Adipose tissue (tissue), 3 donors: Measurements from ENCODE around the gene TUBB4B. TPM values are rescaled to one million over a fixed set of nuclear protein-coding genes. Genes with fewer than 3 reads are reported as not detected.

ENCODE experiments used
- H3K27ac ChIP-seq: one replicate; pipeline ENCODE4 v1.5.1; 2013; ENCODE audit warnings: low read depth, low read length
- WGBS, 3 donors: extraction: QIAGEN DNeasy Blood & Tissue Kit; methylation state at CpG; one replicate each; pipeline ENCODE4 v1.1.7; 2013; 5-methylcytosine and 5-hydroxymethylcytosine counted together
- polyA plus RNA-seq, 3 donors: library from polyadenylated mRNA; stranded (reverse); fragments of 200-250 nt; gene quantifications; one replicate each; pipeline ENCODE4 v1.2.3, GENCODE V29; 2013
- donor health status: healthy with polysubstance abuse.
- donor health status: Bipolar disorder and iron deficiency.
- donor health status: healthy.

TUBB4B gene
- polyA plus RNA-seq, 3 donors = 88.8 to 317 (median 145) TPM

DNA sequence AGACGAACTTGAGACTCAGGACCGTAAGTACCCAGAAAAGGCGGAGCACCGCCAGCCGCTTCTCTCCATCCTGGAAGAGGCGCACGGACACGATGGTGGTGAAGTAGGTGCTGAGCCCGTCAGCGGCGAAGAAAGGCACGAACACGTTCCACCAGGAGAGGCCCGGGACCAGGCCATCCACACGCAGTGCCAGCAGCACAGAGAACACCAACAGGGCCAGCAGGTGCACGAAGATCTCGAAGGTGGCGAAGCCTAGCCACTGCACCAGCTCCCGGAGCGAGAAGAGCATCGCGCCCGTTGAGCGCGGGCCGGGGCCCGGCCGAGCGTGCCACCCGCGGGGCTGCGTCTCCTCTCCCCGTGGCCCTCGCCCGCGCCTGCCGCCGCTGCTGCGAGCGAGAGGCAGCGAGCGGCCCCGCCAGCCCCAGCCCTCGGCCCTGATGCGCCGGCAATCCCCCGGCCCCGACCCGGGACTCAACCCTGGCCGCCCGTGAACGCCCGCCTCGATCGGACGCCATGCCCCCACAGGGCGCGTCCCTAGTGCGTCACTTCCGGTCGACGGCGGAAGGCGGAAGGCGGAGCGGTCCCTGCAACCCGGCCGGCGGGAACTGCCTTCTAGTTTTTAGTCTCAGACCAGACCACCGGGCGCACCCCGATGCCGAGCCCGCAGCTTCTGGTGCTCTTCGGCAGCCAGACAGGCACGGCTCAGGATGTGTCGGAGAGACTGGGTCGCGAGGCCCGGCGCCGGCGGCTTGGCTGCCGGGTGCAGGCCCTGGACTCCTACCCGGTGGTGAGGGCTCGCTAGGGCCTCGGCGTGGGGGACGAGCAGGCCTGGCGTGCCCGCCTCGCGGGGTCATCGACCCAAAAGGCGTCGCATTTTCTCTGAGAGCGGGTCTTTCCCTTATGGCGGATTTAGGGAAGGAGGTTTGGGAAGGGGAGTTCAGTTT, 35.7 kb upstream of the TUBB4B start, which contains the start of the genes NDOR1 and TMEM203:
NDOR1 (plus strand) TSS at position 575 of the 944 bp plus-strand sequence; CDS start at position 653, 78 bp downstream.
TMEM203 (minus strand) TSS at position 523 of the 944 bp plus-strand sequence; CDS start at position 289, 234 bp downstream.
- WGBS, 3 donors = 0 to 1% (median 0%) methylated on average over 77 to 98 of the region's 98 CpGs

DNA sequence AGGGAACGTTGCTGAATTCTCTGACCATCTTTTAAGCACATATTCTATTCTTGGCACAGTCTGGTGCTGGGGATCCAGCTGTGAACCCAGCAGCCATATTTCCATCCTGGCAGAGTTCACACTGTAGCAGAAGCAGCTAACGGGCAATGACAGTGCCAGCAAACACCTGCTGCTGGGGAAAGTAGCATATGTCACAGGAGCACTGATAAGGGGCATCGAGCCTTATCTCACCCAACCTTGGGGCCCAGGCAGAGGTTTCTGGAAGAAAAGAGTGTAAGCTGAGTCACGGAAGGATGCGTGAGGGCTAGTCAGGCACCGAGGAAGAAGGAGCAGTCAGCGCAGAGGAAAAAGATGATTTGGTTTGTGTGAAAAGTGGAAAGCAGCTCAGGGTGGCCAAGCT, 34.5 kb upstream of the TUBB4B start:
- 43 to 86% (median 81%) methylated on average over 7 of the region's 7 CpGs for WGBS, 3 donors
- no peak overlapping the region for H3K27ac ChIP-seq

More for the DNA sequence above, 35.7 kb upstream of the TUBB4B start, which contains the start of the genes NDOR1 and TMEM203:
- H3K27ac ChIP-seq = no peak within 1 kb of the TSS

DNA sequence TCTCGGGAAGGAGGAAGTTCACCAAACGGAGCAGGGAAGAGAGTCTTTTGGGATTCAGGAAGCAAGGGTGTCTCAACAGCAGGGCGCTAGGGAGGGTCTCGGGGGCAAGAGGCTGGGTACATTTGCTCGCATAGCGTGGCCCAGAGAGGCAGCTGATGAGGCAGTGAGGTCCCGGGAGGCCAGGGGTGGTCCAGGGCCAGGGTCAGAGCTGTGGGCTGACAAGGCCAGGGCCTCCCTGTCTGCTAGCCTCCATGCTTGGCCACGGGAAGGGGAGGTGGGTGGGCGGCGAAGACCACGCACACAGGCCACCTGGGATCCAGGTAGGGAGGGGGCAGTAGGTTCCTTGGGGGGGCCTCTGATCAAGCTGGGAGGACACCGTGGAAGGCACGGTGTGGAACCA, 29.6 kb upstream of the TUBB4B start:
- no peak overlapping the region for H3K27ac ChIP-seq
- WGBS, 3 donors = 77 to 84% (median 83%) methylated on average over 13 of the region's 13 CpGs

DNA sequence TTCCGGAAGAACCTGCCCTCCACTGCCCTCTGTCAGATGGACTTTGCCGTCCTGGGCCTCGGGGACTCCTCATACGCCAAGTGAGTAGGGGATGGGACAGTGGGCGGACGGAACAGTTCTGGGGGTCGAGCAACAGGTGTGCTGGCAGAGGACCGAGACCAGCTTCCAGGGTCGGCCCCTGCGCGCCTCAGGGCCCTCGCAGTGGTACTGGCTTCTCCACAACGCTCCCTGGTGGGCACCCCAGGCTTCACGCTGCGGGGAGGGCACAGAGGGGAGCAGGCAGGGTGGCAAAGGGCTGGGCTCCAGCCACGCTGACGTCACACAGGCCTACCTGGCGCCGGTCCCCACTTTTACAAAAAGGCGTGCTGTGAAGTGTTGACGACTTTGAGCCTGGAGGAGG, 28.6 kb upstream of the TUBB4B start:
- WGBS, 3 donors = 85 to 86% (median 86%) methylated on average over 21 of the region's 21 CpGs
- H3K27ac ChIP-seq = no peak overlapping the region

DNA sequence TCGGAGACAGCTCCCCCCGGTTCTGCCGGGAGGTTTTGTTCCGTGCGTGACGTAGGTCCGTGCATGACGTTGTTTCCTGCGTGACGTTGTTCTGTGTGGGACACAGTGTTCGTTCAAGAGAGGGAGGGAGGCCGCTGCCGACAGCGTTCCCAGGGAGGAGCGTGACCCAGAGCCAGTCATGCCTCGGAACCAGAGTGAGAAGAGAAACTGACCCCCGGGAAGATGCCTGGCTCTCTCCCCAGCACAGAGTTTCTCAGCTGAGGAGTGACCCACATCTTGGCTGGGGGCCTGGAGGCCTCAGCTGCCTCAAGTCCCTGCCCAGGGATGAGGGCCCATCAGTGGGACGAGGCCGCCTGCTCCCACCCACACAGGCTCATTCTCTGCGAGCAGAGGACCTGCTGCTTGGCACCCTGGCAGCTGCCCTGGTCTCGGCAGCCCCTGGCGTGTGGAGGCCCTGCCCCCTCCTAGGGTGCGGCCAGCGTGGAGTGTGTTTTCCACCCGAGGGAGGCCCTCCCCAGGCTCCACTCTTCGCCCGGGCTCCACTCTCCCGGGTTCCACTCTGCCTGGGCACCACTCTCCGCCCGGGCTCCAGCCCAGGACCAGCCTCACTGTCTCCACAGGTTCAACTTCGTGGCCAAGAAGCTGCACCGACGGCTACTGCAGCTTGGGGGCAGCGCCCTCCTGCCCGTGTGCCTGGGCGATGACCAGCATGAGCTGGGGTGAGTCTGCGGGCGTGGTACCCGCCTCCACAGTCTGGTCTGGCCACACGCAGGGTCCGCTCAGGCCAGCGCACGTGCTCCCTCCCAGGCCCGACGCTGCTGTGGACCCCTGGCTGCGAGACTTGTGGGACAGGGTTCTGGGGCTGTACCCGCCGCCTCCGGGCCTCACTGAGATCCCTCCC, 27.7 kb upstream of the TUBB4B start:
- H3K27ac ChIP-seq = no peak overlapping the region
- 85 to 89% (median 88%) methylated on average over 42 to 49 of the region's 49 CpGs for WGBS, 3 donors

DNA sequence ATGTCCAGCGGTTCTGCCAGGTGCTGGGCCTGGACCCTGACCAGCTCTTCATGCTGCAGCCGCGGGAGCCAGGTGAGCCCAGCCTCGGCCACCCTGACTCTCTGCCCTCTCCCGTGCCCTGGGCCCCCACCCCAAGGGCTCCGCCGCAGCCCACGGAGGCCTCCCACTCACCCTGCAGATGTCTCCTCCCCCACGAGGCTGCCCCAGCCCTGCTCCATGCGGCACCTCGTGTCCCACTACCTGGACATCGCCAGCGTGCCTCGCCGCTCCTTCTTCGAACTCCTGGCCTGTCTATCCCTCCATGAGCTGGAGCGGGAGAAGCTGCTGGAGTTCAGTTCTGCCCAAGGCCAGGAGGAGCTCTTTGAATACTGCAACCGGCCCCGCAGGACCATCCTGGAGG, 26.5 kb upstream of the TUBB4B start:
- 93 to 95% (median 94%) methylated on average over 17 to 19 of the region's 19 CpGs for WGBS, 3 donors
- no peak overlapping the region for H3K27ac ChIP-seq

DNA sequence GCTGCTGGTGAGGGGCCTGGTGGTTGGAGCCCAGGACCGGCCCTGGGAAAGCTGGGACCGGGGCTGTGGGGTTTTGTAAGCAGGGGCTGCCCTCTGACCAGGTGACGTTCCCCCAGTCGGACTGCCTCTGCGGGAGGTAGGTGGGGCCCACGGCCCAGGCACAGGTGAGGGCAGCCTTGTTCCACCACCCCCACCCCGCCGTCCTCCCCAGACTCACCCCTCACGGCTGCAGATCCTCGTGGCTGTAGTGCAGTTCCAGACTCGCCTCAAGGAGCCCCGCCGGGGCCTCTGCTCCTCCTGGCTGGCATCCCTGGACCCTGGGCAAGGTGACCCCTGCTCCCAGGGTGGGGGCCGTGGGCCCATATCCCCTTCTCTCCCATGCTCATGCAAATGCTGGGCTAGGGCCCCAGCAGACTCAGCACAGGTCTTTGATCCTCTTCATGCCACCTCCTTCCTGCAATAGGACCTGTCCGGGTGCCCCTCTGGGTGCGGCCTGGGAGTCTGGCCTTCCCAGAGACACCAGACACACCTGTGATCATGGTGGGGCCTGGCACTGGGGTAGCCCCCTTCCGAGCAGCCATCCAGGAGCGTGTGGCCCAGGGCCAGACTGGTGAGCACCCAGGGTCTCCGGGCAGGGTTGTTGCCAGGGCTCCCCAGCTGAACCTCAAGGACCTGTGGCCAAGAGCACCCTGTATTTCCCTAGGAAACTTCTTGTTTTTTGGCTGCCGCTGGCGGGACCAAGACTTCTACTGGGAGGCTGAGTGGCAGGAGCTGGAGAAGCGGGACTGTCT, 25.7 kb upstream of the TUBB4B start:
- no peak overlapping the region for H3K27ac ChIP-seq
- WGBS, 3 donors = 93 to 96% (median 93%) methylated on average over 21 to 22 of the region's 22 CpGs

DNA sequence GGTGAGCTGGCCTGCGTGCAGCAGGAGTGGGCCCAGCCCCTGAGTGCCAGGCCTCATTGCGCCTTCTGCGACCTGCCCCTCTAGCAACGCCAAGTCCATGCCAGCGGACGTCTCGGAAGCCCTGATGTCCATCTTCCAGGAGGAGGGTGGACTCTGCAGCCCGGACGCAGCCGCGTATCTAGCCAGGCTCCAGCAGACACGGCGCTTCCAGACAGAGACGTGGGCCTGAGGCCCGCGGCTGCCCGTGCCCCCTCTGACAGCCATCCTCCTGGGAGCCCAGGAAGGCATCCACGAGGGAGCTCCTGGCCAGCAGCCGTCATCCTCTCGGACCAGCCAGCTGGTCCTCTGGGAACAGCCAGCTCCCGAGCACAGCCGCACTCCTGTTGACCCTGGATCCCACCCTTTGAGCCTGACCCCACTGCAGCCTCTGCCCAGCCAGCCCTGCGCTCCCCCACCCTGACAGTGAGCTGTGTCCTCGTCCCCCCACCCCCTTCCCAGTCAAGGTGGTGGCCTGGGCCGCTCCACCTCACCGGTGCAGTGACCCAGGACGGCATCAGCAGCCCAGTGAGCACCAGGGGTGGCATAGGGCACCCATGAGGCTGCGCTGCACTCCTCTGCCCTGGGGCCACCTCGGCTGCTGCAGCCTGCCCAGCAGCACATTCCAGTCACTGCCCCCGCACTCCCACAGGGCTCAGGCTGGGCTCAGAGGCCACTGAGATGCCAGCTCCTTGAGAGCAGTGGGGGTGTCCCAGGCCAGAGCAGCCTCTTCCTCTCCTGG, 24.7 kb upstream of the TUBB4B start:
- H3K27ac ChIP-seq = no peak overlapping the region
- WGBS, 3 donors = 91 to 95% (median 92%) methylated on average over 25 to 30 of the region's 30 CpGs

DNA sequence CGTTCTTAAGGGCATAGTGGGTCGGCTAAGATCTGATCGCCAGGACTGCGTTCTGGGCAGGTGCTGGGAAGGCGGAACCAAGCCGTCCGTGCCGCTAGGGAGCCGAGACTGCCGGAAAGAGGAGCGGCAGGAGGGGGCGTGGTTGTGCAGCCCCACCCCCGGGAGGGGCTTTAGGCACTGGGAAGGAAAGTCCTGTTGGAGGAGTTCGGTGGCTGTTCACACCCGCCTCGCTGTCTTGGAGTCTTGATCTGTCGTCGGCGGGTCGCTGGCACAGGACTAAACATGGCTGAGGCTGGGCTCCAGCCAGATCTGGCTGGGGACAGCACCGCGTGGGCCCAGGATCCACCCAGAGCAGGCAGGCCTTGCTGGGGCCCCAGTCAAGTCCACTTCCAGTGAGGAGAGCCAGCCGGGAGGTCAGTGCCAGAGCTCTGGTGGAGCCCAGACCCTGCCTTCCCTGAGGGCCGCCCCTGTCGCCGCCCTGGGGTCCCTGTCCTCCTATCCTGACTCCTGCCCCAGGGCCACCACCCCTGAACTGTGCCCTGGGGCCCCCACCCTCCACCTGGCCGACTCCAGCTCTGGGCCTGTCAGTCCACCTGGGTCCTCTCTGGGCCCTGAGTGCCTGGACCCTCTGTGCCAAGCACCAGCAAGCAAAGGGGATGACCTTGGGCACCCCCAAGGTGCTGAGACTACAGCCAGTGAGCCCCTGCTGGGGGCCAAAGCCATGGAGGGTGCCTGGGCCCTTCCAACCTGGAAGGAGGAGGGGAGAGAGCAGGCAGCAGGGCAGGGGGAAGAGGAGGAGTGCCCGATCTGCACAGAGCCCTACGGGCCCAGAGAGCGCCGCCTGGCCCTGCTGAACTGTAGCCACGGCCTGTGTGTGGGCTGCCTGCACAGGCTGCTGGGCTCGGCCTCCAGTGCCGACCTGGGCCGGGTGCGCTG, 23.5 kb upstream of the TUBB4B start:
- H3K27ac ChIP-seq = no peak overlapping the region
- 48 to 56% (median 54%) methylated on average over 36 of the region's 36 CpGs for WGBS, 3 donors

DNA sequence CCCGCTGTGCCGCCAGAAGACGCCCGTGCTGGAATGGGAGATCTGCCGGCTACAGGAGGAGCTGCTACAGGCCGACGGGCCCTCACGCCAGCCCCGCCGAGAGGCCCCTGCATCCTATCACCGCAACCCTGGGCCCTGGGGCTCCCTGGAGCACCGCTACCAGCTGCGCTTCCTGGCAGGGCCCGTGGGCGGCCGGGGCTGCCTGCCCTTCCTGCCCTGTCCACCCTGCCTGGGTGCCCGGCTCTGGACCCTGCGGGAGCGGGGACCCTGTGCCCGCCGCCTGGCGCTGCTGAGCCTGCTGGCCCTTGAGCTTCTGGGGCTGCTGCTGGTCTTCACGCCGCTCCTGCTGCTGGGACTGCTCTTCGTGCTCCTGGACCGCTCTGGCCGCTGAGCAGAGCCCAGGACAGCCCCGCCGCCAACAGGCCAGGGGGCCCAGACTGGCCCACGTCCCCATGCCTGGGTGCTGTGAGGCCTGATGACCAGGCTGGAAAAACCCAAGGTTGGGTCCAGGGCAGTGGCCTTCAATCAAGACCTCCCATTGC, 22.8 kb upstream of the TUBB4B start:
- 80 to 89% (median 80%) methylated on average over 27 to 30 of the region's 30 CpGs for WGBS, 3 donors
- H3K27ac ChIP-seq = no peak overlapping the region

DNA sequence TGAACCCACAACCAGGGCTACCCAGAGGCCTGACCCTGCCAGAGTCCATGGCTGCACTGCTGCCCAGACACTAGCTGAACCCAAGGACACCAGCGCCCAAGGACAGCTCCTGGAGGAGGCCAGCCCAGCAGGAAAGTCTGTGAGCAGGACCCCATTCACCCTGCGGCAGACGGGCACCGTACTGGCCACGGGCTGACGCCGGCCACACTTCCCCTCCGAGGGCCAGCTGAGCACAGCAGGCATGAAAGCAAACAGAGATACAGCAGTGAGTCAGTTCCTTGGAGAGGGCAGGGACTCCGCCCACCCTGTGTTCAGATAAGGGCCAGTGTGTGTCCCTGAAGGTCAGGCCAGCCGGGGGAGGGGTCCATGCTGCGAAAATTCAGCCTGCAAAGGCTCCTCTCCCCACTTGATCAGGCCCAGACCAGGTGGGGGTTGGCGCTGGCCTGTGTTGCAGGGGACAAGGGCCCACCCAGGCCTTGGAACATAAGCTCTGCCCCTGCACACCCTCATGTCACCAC, 22.3 kb upstream of the TUBB4B start:
- H3K27ac ChIP-seq = no peak overlapping the region
- 41 to 70% (median 63%) methylated on average over 12 of the region's 12 CpGs for whole genome bisulfite sequencing, 3 donors

DNA sequence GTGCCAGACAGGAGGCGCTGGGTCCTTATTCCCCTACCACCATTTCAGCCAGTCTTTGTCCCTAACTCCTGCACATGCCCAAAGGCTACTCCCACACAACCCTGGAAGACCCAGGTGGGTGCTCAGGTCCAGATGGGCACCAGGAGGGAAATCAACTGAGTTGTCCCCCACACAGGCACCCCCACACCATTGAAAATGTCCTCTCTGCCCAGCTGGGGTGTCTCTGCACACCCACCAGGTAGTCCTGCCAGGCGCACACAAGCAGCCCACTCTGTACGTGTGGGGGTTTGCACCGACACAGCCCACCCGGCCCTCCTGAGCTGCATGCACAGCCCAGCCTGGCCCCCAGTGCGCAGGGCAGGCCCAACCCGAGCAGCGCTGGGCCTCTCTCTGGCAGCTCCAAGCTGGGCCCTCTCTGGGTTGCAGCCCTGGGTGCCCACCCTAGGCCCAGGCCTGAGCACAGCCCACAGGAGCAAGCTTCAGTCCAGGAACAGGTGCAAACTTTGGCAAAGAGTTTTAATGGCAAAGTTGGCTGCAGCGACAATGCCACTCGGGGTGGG, 21.2 kb upstream of the TUBB4B start:
- H3K27ac ChIP-seq = no peak overlapping the region
- 91% methylated on average over 10 of the region's 10 CpGs for WGBS, 3 donors

DNA sequence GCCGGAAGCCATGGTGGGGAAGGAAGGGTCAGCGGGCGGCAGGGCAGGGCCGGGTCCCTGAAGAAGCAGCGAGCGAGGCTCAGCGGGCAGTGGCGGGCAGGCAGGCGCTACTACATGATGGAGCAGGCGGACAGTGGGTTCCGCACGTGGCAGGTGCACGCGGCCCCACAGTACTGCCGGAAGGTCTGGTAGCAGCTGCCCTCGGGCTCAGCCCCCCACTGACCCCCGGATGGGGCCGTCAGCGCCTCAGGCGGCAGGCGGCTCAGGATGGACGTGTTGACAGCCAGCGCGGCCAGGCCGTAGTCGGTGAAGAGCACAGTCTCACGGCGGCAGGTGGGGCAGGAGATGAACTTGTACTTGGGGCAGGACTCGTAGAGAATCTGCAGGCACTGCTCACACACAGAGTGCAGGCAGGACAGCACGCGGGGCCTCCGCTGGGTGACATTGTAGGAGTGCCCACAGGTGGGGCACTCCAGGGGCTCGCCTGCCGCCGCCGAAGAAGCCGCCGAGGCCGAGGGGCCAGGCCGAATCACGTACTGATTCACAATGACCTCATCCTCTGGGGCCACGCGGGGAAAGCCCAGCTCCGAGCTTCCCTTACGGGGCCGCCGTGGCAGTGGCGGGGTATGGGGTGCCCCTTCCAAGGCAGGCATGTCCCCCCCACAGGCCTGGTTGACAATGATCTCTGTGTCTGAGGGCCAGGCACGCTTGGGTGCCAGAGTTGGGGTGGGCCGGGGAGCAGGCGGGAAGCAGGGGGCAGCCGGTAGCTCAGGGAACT, 20.6 kb upstream of the TUBB4B start:
- H3K27ac ChIP-seq = no peak overlapping the region
- WGBS, 3 donors = 88 to 93% (median 92%) methylated on average over 50 to 52 of the region's 52 CpGs

DNA sequence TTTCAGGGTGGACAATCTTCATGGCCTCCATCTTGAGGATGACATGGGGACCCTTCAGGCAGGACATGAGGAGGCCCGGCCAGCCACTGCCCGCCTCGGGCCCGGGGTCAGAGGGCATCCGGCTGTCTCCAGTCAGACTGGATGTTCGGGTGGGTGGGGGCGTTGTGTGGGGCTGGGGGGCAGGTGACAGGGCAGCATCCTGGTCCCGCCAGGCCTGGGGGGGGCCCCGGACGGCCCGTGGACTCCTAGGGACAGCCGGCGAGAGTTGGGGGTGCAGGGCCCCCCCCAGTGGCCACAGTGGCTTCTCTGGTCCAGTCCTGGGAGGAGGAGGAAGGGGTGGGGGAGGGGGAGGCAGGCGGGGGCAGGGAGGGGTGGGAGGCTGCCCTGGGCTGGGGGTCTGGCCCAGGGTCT, 20.0 kb upstream of the TUBB4B start:
- H3K27ac ChIP-seq = no peak overlapping the region
- 79 to 84% (median 84%) methylated on average over 11 to 14 of the region's 14 CpGs for WGBS, 3 donors
